Activated naive CD8-positive, alpha-beta T cell (primary cell): ENCODE data around the gene TLE2.
"Not testable (repeated sequence)": the region's sequence is repeated elsewhere in the genome, so short reads cannot be mapped to it uniquely, and the experiment has no call there.

Experiments
- H3K27ac Mint-ChIP-seq: one replicate; pipeline ENCODE4 v1.8.0; 2021; ENCODE audit warnings: mixed read lengths
- H3K27me3 Mint-ChIP-seq: one replicate; pipeline ENCODE4 v1.8.0; 2021; ENCODE audit warnings: mixed read lengths
- H3K36me3 Mint-ChIP-seq: one replicate; pipeline ENCODE4 v1.8.0; 2021; ENCODE audit warnings: mixed read lengths
- H3K4me1 Mint-ChIP-seq: one replicate; pipeline ENCODE4 v1.8.0; 2021; ENCODE audit warnings: low read depth, mixed read lengths
- H3K4me3 Mint-ChIP-seq: one replicate; pipeline ENCODE4 v1.8.0; 2021; ENCODE audit warnings: mild to moderate bottlenecking, mixed read lengths
- H3K9me3 Mint-ChIP-seq: one replicate; pipeline ENCODE4 v1.8.0; 2021; ENCODE audit warnings: low read depth, mixed read lengths

Gene TLE2

DNA sequence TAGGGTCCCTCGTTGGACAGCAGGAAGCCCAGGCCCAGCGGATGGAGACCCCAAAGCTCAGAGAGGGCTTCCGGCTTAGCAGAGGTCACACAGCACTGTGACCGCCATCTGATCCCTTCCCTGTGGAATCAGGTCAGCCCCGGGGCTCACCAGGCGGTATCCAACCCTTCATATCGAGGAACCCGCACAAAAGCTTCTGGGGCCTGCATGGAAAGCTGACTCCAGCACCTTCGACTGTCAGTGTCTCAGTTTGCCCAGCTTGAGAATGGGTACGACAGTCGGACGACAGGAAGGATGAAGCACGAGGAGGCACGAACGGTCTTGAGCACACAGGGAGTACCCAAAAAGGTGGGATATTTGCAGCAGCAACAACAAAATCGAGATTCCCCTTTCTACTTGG, 30.6 kb upstream of the TLE2 start:
- Mint-ChIP-seq H3K27me3 (no peaks in the 10 kb centered on the region), H3K4me1 (peaks cover 49% of the 10 kb centered on the region), H3K27ac (peak overlapping the region; percentile 72), H3K9me3 (no peaks in the 10 kb centered on the region), H3K36me3 (peaks cover 4% of the 10 kb centered on the region), H3K4me3 (peak overlapping the region; percentile 93)

DNA sequence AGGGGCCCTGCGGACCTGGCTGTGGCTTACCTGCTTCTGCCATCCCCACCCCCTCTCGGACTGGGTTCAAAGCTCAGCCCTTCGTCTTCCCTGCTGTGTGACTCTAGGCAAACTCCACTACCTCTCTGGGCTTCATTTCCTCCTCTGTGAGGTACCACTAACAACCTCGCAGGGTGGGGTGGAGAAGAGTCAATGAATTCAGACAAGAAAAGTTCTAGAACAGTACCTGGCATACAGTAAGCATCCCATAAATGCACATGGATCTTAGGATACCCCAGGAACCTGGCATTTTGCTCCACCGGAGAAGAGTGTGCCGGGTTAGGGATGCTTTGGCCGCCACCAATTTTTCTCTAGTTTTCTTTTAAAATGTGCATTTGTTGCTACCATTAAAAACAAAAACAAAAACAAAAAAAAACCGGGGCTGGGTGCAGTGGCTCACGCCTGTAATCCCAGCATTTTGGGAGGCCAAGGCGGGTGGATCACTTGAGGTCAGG, 29.8 kb upstream of the TLE2 start:
- Mint-ChIP-seq H3K36me3 (peaks cover 4% of the 10 kb centered on the region), H3K9me3 (no peaks in the 10 kb centered on the region), H3K4me3 (peak overlapping the region; percentile 44), H3K4me1 (peaks cover 56% of the 10 kb centered on the region), H3K27ac (peak overlapping the region; percentile 80), H3K27me3 (no peaks in the 10 kb centered on the region)

DNA sequence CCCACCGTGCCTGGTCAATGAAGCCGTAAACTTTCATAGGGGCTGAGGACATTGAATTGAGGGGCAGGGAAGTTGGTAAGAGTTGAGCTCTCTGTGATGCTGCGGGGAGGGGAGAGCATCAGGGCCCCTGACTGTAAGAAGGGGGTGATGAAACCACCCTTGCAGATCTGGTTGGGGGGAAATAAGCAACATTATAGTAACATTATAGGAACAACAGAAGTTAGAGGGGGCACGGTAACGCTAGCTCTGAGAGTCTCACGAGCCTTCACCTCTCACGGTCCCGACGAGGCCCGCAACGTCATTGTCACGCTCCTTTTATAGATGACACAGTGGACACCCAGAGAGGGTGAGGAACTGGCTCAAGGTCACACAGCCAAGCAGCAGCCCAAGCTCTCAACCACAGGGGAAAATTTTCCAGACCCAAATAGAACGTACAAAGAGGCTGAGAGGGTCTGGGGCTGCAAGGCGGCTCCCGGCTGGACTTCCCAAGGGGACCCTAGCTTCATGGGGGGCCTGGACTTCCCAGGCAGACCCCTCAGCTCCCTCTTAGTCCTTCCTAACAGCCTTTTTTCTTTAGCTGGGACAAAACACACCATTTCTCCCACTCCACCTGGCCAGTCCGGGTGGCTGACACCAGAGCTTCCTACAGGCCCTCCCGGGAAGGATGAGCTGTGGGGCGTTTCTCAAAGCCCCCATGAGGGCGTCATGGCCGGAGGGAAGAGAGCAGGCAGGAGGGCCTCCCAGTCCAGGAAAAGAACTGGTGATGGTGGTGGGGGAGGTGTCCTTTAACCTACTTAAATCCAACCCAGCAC, 29.1 kb upstream of the TLE2 start:
- no peaks in the 10 kb centered on the region for H3K27me3 Mint-ChIP-seq
- no peaks in the 10 kb centered on the region for H3K9me3 Mint-ChIP-seq
- H3K4me1 Mint-ChIP-seq: peaks cover 57% of the 10 kb centered on the region
- peaks cover 4% of the 10 kb centered on the region for H3K36me3 Mint-ChIP-seq
- peak overlapping the region; percentile 53 for H3K4me3 Mint-ChIP-seq
- H3K27ac Mint-ChIP-seq: peak overlapping the region; percentile 80

DNA sequence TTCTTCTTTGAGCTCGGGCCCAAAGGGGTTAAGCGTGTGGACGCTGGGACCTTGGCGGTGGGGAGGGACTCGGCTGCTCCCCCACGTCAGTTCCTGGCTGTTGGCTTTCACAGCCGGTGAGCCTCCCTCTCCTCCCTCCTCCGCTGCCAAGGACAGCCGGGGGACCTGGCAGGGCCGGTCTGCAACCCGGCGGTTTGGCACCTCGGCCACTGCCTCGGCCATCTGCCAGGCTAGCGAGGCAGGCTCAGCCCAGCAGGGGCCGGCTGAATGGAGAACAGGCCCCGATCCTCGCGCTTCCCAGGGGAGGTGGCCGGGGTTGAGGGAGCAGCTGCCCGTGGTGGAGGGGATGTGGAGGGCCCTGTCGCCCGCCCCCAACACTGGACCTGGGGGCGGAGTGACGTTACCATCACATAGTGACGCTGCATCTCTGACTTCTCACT, 28.2 kb upstream of the TLE2 start:
- Mint-ChIP-seq H3K27me3 (no peaks in the 10 kb centered on the region), H3K4me3 (no peak overlapping the region), H3K36me3 (peaks cover 4% of the 10 kb centered on the region), H3K4me1 (peaks cover 59% of the 10 kb centered on the region), H3K27ac (no peak overlapping the region), H3K9me3 (no peaks in the 10 kb centered on the region)

DNA sequence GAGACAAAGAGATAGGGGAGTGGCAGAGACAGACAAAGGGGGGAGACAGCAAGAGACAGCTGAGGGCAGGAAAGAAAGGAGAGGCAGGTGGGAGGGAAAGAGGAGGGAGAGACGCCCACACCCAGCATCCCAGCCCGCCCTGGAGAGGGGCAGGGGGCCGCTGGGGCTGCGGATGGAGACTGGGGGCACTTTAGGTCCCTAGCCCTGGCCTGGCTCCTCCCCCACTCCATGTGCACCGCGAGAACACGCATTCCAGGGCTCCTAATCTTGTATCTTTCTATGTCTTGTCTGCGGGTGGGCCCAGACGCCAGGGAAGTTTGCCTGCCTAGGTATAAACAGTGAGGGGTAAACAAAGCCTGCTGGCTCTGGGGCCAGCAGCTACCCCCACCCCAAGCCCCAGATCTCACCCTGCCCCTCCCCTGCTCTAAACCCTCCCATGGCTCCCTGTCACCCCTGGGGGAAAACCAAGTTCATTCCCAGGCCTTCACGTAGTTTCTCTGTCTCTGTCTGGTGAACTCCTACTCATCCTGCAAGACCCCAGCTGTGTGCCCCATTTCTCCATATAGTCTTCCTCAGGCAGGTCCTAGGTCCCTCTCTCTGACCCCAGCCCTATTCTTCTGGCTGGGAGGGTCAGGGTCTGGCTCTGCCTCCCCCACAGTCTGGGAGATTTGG, 27.5 kb upstream of the TLE2 start:
- no peaks in the 10 kb centered on the region for H3K9me3 Mint-ChIP-seq
- H3K4me1 Mint-ChIP-seq: peaks cover 59% of the 10 kb centered on the region
- peak overlapping the region; percentile 58 for H3K27ac Mint-ChIP-seq
- peaks cover 4% of the 10 kb centered on the region for H3K36me3 Mint-ChIP-seq
- no peak overlapping the region for H3K4me3 Mint-ChIP-seq
- no peaks in the 10 kb centered on the region for H3K27me3 Mint-ChIP-seq

DNA sequence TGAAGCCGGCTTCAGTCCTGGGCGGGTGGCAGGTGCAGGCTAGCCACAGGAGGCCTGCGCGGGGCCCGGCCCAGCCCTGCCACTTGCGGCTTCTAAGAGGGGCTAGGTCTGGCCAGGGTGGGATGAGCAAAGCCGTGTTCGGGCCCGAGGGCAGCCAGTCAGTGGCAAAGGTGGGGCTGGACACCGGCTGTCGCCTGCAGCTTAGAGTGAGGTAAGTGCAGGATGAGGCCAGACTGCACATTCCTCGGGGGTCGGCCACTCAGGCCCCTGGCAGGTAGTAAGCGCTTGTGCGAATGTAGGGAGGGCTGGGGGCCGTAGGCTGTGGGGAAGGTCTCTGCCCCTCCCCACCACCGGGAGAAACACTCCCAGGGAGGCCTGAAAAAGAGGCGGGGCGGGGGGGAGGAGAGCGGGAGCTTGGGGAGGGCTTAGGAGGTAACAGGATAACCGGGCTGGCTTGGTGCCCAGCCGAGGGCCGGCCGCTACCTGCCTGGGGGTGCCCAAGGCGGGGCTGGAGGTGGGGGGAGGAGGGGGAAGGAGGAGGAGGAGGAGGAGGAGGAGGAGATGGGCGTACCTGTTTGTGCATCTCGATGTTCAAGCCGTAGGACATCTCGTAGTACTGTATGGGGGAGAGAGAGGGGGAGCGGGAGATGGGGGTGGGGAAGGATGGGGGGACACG, 26.8 kb upstream of the TLE2 start:
- no peaks in the 10 kb centered on the region for H3K9me3 Mint-ChIP-seq
- H3K27me3 Mint-ChIP-seq: no peaks in the 10 kb centered on the region
- H3K27ac Mint-ChIP-seq: no peak overlapping the region
- H3K36me3 Mint-ChIP-seq: peaks cover 4% of the 10 kb centered on the region
- peaks cover 58% of the 10 kb centered on the region for H3K4me1 Mint-ChIP-seq
- H3K4me3 Mint-ChIP-seq: no peak overlapping the region

DNA sequence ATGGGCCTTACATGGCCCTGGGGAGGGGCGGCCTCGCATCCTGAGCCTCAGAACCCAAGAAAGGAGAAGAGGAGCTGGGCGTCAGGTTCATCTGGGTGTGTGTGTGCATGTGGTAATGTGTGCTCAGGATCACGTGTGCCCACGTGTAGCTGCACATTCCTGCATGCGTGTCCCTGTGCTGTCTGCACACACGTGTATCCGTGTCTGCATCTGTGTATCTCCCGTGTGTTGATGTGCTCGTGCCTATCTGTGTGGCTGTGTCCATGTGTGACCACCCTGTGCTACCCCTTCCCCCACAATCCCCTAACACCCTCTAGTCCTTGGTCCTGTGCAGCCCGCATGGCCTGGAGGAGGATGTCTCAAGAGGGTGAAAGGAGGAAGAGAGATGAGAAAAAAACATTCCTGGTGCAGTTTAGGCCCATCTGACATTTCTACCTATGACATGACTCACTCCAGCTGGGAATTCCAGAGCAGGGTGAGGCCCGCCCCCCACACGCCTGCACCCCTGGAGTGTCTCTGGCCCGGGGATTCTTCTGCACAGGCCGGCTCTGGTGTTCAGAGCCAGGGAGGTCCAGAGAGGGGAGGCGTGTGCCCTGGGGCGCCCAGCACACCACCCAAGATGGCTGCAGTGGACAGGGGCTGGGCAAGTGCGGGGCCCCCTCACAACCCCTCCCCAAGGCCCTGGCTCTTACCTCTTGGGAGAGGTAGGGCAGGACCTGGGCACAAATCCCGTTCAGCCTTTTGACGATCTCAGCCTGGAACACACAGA, 26.1 kb upstream of the TLE2 start:
- Mint-ChIP-seq H3K9me3 (no peaks in the 10 kb centered on the region), H3K27ac (peak overlapping the region; percentile 46), H3K36me3 (peaks cover 4% of the 10 kb centered on the region), H3K4me1 (peaks cover 53% of the 10 kb centered on the region), H3K4me3 (peak overlapping the region; percentile 46), H3K27me3 (no peaks in the 10 kb centered on the region)

DNA sequence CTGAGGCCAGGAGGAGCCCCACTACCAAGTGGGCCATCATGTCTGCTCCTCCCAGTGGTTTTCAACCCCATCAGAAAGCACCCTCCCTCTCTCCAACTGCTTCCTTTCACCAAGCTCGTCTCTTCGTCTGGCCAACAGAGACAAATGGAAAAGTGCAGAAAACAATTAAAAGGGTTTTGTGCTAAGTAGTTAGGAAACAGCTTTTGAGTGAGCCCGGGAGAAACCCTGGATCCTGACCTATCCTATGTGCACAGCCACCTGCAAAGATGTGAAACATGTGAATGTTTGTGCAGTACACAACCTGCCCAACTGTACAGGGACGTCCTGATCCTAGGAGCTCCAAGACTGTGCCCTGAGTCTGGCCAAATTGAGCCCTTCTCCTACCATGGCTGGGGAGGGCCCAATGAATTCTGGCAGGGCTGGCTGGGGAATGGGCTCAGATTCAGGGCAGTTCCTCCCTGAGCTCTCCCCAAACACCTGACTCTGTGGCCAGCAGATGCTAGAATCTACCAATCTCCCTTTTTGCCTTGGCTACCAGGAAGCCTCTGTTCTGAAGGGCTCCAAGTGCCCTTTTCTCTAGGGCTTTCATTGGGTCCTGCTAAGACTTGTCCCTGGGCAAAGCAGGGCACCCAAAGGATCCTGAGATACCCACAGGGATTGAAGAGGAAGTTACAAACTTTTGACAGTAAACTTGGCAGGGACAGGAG, 25.3 kb upstream of the TLE2 start:
- no peaks in the 10 kb centered on the region for H3K27me3 Mint-ChIP-seq
- peaks cover 4% of the 10 kb centered on the region for H3K36me3 Mint-ChIP-seq
- no peaks in the 10 kb centered on the region for H3K9me3 Mint-ChIP-seq
- H3K4me1 Mint-ChIP-seq: peaks cover 46% of the 10 kb centered on the region
- peak overlapping the region; percentile 46 for H3K4me3 Mint-ChIP-seq
- peak overlapping the region; percentile 64 for H3K27ac Mint-ChIP-seq

DNA sequence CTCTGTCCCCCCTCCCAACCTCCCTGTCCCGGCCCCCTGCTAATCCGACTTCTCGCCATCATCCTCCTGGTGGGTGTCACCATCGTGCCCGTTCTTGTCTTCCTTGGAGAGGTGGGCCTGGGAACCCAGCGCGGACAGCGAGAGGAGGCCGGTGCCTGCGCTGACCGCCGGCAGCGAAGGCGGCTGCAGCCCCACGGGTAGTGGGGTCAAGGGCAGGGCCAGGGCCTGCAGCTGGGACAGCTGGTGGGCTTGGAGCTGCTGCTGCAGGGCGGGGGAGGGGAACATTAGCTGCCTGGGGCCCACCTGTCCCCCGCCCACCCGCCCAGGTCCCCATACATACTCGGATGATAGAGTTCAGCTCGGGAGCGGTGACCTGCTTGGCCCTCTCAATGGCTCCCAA, 24.7 kb upstream of the TLE2 start:
- no peaks in the 10 kb centered on the region for H3K9me3 Mint-ChIP-seq
- H3K27me3 Mint-ChIP-seq: no peaks in the 10 kb centered on the region
- no peak overlapping the region for H3K4me3 Mint-ChIP-seq
- H3K27ac Mint-ChIP-seq: no peak overlapping the region
- H3K36me3 Mint-ChIP-seq: peaks cover 4% of the 10 kb centered on the region
- peaks cover 45% of the 10 kb centered on the region for H3K4me1 Mint-ChIP-seq

DNA sequence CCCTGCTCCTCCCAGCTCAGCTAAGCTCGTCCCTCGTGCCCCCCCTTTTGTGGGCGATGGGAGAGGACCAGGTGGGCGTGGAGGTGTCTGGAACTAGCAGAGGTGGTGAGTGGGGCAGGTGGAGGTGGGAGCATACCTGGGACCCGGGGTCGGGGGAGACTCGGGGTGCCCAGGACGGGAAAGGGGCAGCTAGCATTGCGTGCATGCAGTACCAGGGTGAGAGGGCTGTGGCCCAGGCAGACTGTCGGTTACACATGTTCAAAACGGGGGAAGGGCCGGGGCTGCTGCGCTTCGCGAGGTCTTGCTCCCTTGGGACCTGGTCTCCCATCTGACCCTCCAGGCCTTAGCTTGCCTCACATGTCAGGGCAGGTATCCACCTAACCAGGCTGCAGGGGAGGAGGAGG, 24.1 kb upstream of the TLE2 start:
- Mint-ChIP-seq H3K4me3 (no peak overlapping the region), H3K9me3 (no peaks in the 10 kb centered on the region), H3K27me3 (no peaks in the 10 kb centered on the region), H3K27ac (no peak overlapping the region), H3K36me3 (peaks cover 4% of the 10 kb centered on the region), H3K4me1 (peaks cover 41% of the 10 kb centered on the region)

DNA sequence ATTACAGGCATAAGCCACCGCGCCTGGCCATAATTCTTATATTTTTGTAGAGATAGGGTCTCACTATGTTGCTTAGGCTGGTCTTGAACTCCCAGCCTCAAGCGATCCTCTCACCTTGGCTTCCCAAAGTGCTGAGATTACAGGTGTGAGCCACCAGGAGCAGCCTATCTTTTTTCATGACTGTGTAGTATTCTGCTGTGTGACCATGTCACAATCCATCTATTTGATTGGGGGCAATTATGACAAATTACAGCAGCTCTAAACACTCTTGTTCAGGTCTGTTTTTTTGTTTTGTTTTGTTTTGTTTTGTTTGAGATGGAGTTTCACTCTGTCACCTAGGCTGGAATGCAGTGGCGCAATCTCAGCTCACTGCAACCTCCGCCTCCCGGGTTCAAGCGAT, 20.9 kb upstream of the TLE2 start:
- not testable (repeated sequence) for H3K27me3 Mint-ChIP-seq
- peaks cover 31% of the 10 kb centered on the region for H3K4me1 Mint-ChIP-seq

DNA sequence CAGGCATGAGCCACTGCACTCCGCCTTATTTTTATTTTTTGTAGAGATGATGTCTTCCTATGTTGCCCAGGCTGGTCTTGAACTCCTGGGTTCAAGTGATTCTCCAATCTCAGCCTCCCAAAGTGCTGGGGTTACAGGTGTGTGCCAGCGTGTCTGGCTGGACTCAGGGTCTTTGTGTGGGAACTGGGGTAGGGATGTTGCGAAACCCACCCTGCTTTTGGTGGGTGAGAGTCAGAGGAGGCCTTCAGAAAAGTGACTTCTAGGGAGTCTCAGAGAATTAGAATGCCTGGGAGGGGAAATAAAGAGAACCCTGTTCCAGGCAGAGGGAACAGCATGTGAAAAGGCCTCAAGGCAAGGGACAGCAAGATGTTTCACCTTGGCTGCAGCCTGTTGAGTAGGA, 20.0 kb upstream of the TLE2 start:
- H3K27ac Mint-ChIP-seq: no peak overlapping the region

More for the DNA sequence above, 20.9 kb upstream of the TLE2 start:
- H3K4me3 Mint-ChIP-seq, H3K27ac Mint-ChIP-seq, H3K36me3 Mint-ChIP-seq, H3K9me3 Mint-ChIP-seq: not testable (repeated sequence)

DNA sequence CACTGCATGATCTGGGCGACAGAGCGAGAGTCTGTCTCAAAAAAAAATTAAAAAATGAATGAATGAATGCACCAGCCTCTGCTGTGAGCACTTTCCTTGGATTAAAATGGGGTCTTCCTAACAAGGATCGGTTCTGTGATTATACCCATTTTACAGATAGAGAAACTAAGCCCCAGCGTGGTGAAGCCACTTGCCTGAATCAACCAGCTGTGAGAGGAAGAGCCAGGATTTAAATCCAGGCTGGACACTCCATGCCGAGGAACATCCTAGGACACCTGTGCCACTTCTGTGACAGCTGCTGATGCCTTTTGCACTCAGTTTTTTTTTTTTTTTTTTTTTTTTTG, 19.1 kb upstream of the TLE2 start:
- Mint-ChIP-seq H3K27ac (no peak overlapping the region), H3K36me3 (no peaks in the 10 kb centered on the region)

More for the DNA sequence above, 20.0 kb upstream of the TLE2 start:
- no peaks in the 10 kb centered on the region for H3K9me3 Mint-ChIP-seq
- peaks cover 25% of the 10 kb centered on the region for H3K4me1 Mint-ChIP-seq
- no peaks in the 10 kb centered on the region for H3K36me3 Mint-ChIP-seq
- H3K27me3 Mint-ChIP-seq: no peaks in the 10 kb centered on the region
- peak overlapping the region; percentile 53 for H3K4me3 Mint-ChIP-seq

DNA sequence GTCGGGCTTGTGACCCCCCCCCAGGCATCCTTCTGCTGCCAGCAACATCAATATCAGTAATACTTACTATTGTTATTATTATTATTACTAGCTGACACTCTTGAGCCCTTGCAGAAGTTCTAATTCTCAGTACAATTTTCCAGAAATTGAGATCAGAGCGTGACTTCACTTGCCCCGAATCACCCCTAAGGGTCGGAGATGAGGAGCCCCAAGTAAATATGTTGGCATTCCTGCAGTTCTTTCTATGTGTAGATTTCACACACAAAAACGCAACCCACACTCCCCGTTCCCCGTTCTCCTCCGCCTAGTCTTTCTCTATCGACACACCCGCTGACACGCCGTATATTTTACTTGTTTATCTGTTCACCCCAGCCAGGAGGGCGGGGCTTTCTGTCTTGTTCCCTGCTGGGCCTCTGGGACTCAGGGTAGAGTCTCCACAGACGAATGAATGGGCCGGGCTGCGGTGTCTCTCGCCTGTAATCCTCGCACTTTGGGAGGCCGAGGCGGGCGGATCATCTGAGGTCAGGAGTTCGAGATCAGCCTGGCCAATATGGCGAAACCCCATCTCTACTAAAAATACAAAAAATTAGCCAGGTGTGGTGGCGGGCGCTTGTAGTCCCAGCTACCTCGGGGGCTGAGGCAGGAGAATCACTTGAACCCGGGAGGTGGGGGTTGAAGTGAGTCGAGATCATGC, 18.6 kb upstream of the TLE2 start:
- Mint-ChIP-seq H3K9me3 (no peaks in the 10 kb centered on the region), H3K36me3 (no peaks in the 10 kb centered on the region), H3K4me1 (peaks cover 18% of the 10 kb centered on the region), H3K27me3 (no peaks in the 10 kb centered on the region), H3K27ac (peak overlapping the region; percentile 64), H3K4me3 (peak overlapping the region; percentile 91)

More for the DNA sequence above, 19.1 kb upstream of the TLE2 start:
- H3K4me3 Mint-ChIP-seq: no peak overlapping the region
- H3K9me3 Mint-ChIP-seq: no peaks in the 10 kb centered on the region
- no peaks in the 10 kb centered on the region for H3K27me3 Mint-ChIP-seq
- H3K4me1 Mint-ChIP-seq: peaks cover 20% of the 10 kb centered on the region
